Stimulated activated CD4-positive, alpha-beta T cell treated with anti-CD3 and anti-CD28 coated beads, Interleukin-15, amount 100 ng/mL, for 1 hour (primary cell): Measurements from ENCODE around the gene TMCO4.

Experiments used
- DNase-seq, 2 donors: peaks; one replicate each; pipeline ENCODE4 v3.0.0-alpha.2; 2020; ENCODE audit warnings: low read depth in 1 of 2, low spot score in 1 of 2

Gene TMCO4

GRCh38 chr1:19776933-19777332, 22.8 kb downstream of the TMCO4 start:
- no peak for DNase-seq

DNA sequence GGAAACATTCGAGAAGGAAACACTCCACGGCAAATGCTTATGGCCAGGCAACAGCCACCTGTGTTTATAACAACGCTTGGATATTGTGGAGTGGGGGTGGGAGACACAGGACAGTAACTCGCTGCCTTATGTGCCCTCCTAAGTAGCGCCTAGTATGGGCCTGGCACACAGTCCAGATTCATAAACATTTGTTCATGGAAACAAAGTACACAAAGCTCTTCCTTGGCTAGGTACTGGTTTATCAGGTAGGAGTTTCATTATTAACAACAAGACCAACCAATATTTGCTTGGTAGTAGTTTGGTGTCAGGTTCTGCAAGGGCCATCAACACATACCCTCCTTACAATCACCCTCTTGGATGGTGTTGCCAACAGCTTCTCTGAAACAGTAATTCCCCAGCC, 23.4 kb downstream of the TMCO4 start:
- DNase-seq = no peak

- DNase-seq = no peak
Measured at GRCh38 chr1:19775831-19776230, 23.9 kb downstream of the TMCO4 start.

- DNase-seq = no peak
Measured at GRCh38 chr1:19775317-19775716, 24.4 kb downstream of the TMCO4 start.

DNA sequence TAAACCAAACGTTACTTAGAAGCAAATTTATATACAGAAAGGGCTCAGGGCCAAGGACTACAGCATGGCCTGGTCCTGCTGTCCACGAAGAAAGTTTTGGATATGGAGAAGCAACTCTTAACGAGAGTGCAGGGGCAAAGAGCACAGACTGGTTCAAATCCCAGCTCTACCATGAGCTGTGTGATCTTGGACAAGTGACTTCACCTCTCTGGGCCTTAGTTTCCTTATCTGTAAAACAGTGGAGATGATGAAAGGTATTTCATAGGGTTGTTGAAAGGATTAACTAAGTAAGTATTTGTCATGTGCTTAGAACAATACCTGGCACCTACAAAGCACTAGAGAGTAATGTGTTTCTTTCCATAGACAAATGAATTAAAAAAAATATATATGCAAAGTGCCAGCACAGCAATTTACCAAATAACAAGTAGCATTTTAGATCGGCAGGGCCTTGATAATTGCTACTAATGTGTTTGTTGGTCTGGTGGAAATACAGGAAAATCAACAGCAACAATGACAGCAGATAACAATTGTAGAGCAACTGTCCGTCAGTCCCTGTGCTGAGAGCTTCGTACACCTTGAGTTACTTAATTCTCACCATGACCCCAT, 25.4 kb downstream of the TMCO4 start:
- no peak for DNase-seq

DNA sequence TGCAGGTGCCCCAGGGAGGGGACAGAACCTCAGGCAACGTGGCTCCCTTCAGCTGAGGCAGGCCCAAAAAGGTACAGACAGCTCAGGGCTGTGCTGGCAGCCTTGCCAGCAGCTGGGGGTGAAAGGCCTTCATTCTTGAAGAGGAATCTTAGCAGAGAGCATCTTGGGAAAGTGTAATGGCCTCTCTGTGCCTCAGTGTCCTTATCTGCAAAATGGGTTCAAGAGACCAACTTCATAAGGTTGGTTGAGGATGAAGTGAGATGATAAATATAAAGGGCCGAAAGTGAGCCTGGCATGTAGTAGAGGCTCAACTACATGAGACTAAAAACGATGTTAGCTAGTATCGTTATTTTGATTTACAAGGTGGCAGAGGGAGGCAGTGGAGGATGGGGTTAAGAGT, 26.2 kb downstream of the TMCO4 start:
- DNase-seq = no peak

DNA sequence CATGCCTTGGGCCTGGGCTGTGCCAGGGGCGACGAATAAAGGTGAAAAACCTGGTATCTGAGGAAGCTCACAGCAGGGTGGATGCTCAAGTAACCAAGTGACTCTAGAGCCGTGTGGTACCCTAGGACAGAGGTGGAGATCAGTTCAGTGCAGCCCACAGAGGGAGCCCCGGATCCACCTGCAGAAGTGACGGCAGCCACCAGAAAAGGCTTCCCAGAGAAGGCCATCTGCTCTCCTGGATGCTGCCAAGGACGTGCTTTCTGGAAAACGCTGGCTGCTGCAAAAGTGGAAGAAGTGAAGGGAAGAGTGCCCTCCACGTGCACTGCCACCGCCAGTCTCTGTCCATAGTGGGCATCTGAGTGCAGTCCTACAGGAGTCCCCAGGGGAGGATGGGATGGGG, 27.7 kb downstream of the TMCO4 start:
- DNase-seq = no peak

DNA sequence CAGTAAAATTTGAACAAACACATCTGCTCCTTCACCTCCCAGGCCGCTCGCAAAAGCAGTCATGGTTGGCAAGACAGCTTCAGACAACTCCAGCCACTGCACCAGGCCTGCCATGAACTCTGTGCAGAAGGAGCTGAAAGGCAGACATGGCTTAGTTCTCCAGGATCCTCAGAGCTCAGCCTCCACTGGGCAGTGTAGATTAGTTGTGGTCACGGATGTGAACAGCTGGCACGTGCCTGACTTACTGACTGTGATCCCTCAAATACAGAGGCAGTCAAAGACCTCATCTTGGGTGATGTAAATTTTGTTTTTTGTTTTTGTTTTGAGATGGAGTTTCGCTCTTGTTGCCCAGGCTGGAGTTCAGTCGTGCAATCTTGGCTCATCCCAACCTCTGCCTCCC, 28.4 kb downstream of the TMCO4 start:
- DNase-seq = no peak

GRCh38 chr1:19770436-19771190, 29.1 kb downstream of the TMCO4 start:
- no peak for DNase-seq

GRCh38 chr1:19769211-19769932, 30.3 kb downstream of the TMCO4 start:
- DNase-seq = no peak

DNA sequence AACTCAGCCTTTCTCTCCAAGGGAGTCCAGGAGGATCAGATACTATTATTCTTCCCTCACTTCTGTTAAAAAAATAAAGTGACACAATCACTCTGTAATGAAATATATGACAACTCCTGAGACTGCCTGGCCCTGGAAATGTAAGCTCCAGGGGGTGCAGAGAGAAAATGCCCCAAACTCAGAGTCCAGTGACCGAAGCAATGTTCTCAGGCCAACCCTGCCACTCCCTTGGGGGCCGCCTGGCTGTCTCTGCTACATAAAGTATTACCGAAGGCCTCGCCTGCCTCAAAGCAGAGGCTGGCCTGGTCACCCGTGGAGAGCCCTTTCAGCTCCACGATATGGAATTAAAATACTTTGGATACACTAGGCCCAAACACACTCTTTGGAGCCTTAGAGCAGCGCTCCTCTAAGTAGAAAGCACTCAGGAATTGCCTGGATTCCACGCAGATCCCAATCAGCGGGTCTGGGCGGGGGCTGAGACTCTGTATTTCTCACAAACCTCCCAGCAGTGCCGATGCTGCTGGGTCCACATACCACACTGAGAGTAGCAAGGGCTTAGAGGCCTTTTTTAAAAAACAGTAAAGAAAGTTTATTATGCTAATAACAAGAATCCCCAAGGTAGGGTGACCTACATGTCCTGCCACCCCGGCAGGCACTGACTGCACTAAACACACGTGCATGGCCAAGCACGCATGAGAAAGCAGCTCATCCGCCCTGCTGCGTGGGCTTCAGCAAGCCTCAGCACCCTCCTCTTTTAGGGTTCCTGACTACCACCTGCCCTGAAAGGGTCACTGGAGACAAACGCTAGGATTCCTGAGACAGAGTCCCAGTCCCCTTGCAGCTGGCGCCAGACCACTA, 31.1 kb downstream of the TMCO4 start:
- no peak for DNase-seq

DNA sequence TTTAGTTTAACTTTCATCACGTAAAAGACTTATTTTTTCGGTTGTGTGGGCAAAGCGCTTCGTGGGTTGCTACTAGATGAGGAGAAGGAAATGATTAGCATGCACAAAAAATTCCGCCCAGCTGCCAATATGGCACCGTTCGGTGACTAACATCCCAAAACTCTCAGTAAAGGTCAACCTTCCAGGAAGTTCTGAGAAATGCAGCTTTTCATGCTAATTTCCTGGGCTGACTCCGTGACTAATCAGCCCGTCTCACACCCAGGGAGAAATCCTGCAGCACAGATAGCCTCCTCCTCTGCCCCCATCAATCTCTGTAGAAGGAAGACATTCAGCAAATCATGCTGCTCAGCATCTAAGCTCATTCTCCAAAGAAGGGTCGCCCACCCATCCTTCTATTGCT, 34.1 kb downstream of the TMCO4 start:
- no peak for DNase-seq

DNA sequence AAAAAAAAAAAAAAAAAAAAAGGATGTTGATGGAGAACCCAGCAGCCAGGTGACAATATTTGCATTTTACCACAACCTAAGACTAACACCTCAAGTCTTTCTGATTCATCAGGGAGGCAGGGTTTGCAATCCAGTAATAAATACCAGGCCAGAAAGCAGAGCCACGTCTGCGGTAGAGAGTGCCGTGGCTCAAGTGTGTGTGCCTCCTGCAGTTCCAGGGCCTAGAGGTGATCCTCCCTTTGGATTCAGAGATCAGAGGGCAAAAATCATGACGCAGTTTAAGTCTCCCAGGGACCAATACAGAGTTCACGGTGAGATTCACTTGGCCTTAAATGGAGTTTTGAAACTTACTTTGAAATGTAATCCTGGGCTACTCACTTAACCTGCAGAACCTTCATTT, 34.9 kb downstream of the TMCO4 start:
- DNase-seq = no peak

DNA sequence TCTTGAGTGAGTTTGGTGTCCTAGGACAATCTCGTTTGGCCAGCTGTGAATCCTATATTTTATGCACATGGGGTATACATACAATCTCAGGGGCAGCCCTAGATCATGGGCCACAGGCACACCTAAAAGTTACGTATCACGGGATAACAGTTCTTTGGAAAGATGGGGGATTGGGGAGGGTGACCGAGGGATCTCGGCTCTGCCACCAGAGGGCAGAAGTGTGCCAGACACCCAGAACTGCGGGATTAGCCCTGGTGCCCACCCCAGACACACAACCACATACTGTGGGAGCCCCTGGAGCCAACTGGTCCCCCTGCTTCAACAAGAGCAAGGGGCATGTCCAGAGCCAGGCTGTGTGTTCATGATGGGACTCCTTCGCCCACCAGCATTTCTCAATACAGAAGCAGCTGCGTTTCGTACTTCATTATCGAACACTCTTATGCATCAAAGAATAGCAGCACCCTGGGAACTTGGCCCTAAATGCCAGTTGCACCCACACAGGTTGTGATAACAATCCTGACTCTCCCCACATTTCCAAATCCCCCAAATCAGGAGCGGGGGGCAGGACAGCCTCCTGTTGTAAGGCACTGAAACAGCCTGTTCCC, 37.4 kb downstream of the TMCO4 start:
- peak in 1 of 2 donors; percentile 12 for DNase-seq

GRCh38 chr1:19759740-19760089, 40.0 kb downstream of the TMCO4 start:
- DNase-seq = no peak

DNA sequence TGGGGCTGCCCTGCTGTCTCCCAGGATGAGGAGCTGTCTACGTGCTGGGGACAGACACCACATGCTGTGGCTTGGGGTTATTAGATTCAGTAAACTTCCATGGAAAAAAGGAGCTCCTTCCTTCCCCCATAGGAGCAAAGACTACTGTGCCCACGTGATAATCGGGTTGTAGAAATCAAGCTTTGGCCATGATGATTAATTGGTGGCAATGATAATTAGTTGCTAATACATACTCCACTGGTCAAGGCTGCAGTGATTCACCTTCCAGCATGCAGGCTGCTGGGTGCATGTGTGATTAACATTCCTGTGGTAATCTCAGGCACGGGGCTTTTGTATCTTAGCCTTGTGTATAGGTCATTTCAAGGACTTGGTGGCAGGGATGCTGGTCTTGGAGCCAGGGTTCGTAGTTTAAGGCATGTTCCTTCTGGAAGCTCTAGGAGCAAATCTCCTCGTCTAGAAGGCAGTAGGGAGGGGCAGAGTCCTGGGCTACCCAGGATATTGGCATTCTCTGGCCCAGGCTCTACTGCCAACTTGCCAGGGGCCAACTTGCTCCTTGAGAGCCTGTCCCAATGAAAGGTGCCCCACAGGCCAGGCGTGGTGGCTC, 41.4 kb downstream of the TMCO4 start:
- DNase-seq = no peak

DNA sequence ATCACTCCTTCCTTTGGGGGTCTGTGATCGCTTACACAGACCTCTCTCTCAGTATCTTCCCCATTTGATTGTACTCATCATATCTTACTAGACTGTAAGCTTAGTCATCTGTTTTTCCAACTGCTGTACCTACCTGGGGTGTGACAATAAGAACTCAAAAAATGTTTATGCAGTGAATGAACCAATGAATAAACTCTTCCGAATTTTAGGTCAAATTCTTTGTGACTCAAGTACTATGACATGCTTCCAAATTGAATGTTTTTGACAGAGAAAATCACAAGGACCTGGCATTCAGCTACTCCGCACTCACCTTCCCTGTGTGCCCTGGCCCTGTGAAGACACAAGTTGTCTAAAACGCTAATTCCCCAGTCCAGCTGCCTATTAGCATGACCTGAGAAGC, 42.1 kb downstream of the TMCO4 start:
- no peak for DNase-seq

DNA sequence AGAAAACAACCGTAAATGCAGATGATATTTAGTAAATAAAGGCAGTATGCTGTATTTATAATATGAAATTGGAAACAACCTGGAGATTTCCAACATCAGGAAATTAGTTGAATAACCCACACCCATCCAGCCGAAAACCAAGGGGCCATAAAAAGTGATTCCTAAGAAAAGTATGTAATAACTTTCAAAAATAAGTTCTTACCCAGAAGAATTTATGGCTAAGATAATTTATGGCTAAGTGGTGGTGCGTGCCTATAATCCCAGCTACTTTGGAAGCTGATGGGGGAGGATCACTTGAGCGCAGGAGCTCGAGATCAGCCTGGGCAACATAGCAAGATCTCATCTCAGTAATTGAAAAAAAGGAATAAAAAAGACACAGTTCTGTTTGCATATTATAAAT, 43.2 kb downstream of the TMCO4 start:
- no peak for DNase-seq

DNA sequence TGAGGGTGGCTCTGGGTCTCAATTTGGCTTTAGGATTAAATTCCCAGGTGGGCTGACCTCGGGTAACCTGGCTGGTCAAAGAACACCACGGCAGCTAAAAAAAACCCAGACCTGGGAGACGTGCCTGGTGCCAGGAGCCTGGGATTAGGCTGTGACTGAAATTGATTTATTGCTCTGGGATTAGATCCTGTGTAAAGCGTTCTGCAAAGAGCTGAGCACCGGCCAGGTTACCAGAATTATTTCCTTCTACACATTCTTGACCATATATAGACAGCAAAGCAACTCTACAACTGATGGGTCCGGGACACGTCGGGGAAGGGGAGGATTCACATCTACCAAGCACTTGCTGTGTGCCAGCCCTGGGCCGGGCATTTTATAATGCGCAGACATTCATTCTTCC, 45.2 kb downstream of the TMCO4 start:
- no peak for DNase-seq

- DNase-seq = no peak
Measured at GRCh38 chr1:19752083-19752696, 47.5 kb downstream of the TMCO4 start.
